Mesothelial cell of epicardium (in vitro differentiated cells): ENCODE data around the gene GABRB3. TPM values are rescaled to one million over a fixed set of nuclear protein-coding genes. Genes with fewer than 3 reads are reported as not detected.

Experiments used
- DNase-seq, 2 experiments: peaks; one replicate each; pipeline ENCODE4 v3.0.0; 2021; ENCODE audit warnings: low spot score in 2 of 2; ENCODE audit not compliant: unreplicated experiment in 2 of 2
- H3K27ac Mint-ChIP-seq: 2 replicates; pipeline ENCODE4 v1.8.0; 2021; ENCODE audit warnings: mixed read lengths
- H3K27me3 Mint-ChIP-seq: 2 replicates; pipeline ENCODE4 v1.8.0; 2021; ENCODE audit warnings: low read depth, mixed read lengths
- H3K36me3 Mint-ChIP-seq: 2 replicates; pipeline ENCODE4 v1.8.0; 2021; ENCODE audit warnings: mixed read lengths
- H3K4me1 Mint-ChIP-seq: 2 replicates; pipeline ENCODE4 v1.8.0; 2021; ENCODE audit warnings: mixed read lengths
- H3K4me3 Mint-ChIP-seq: 2 replicates; pipeline ENCODE4 v1.8.0; 2021; ENCODE audit warnings: mild to moderate bottlenecking, moderate library complexity, mixed read lengths
- H3K9me3 Mint-ChIP-seq: 2 replicates; pipeline ENCODE4 v1.8.0; 2021; ENCODE audit warnings: mixed read lengths
- total RNA-seq: library from RNA; stranded (reverse); gene quantifications from 3 replicates; pipeline ENCODE4 v1.2.1, GENCODE V29; 2021
- TF ChIP-seq, protein P1 (sequence below): fragments of 200-600 bp; sonication (generic); IDR thresholded peaks from one replicate; pipeline ENCODE4 v1.5.0; 2021; ENCODE audit warnings: antibody characterized with exemption; ENCODE audit not compliant: unreplicated experiment

Gene GABRB3
- total RNA-seq, 1 donor from 2014 or later = 3.4 TPM

DNA sequence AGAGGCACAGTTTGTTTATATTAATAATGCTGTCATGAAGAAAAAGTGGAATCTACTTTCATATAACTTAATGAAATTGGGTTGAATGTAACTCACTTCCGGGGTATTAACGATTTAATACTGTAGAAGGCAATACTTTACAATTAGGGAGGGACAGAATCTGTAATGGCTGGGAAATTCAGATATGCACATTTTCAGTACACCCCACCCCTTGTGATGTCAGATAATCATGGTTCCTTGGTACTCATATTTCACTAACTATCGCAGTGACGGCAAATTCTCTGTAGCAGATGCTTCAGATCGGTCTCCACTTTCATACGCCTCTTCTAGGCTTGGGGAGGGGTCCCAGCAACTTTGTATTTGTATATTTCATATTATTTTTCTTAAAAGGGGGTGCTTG is 207.3 kb downstream of the GABRB3 start:
- Mint-ChIP-seq H3K27ac (no peak overlapping the region), H3K9me3 (no peaks in the 10 kb centered on the region), H3K27me3 (no peaks in the 10 kb centered on the region), H3K4me1 (peaks cover 14% of the 10 kb centered on the region), H3K4me3 (no peak overlapping the region), H3K36me3 (no peaks in the 10 kb centered on the region)
- no peak for DNase-seq
- TF ChIP-seq, protein P1, sequence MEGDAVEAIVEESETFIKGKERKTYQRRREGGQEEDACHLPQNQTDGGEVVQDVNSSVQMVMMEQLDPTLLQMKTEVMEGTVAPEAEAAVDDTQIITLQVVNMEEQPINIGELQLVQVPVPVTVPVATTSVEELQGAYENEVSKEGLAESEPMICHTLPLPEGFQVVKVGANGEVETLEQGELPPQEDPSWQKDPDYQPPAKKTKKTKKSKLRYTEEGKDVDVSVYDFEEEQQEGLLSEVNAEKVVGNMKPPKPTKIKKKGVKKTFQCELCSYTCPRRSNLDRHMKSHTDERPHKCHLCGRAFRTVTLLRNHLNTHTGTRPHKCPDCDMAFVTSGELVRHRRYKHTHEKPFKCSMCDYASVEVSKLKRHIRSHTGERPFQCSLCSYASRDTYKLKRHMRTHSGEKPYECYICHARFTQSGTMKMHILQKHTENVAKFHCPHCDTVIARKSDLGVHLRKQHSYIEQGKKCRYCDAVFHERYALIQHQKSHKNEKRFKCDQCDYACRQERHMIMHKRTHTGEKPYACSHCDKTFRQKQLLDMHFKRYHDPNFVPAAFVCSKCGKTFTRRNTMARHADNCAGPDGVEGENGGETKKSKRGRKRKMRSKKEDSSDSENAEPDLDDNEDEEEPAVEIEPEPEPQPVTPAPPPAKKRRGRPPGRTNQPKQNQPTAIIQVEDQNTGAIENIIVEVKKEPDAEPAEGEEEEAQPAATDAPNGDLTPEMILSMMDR = no peak

GRCh38 chr15:26564361-26564760 is 208.5 kb downstream of the GABRB3 start:
- no peaks in the 10 kb centered on the region for H3K36me3 Mint-ChIP-seq
- no peaks in the 10 kb centered on the region for H3K9me3 Mint-ChIP-seq
- no peak for DNase-seq
- peaks cover 14% of the 10 kb centered on the region for H3K4me1 Mint-ChIP-seq
- no peaks in the 10 kb centered on the region for H3K27me3 Mint-ChIP-seq
- TF ChIP-seq, protein P1 = no peak
- no peak overlapping the region for H3K27ac Mint-ChIP-seq
- no peak overlapping the region for H3K4me3 Mint-ChIP-seq

DNA sequence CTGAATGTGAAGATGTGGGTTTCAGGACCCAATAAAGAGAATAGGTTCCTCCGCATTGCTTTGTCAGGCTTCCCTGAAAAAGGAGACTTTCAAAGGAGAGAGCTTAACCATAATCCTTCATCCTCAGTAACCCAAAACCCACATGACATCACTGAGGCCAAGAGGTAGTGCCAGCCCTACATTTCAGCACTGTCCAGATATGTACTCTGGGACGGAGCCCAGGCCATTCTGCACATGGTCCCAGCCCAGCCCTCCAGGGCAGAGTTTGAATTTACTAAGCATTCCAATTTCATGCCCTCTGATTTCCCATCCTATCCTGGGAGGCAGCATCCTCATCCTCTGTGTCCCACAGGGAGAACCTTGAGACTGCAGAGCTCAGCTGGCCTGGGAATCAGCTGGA is 210.5 kb downstream of the GABRB3 start:
- Mint-ChIP-seq H3K4me3 (no peak overlapping the region), H3K36me3 (no peaks in the 10 kb centered on the region), H3K9me3 (no peaks in the 10 kb centered on the region), H3K27ac (no peak overlapping the region), H3K27me3 (no peaks in the 10 kb centered on the region), H3K4me1 (peaks cover 14% of the 10 kb centered on the region)
- DNase-seq = no peak
- TF ChIP-seq, protein P1 = no peak

DNA sequence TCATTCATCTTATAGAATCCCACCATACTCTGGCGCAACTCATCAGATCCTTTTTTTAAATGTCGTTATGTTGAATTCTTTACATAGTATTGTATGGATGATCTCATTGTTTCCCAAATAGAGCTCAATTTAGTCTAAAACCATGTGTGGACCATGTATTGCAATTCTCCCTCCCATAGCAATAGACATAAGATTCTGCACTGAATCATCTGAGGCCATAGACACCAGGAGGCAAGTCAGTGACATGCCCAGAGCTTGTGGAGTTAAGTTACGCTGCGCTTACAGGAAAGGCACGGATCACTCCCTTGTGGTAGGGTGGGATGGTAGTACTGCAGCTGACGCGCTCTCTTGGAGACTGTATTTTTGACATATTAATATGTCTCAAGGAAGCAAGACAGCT is 211.0 kb downstream of the GABRB3 start:
- TF ChIP-seq, protein P1 = no peak
- no peaks in the 10 kb centered on the region for H3K9me3 Mint-ChIP-seq
- H3K27me3 Mint-ChIP-seq = no peaks in the 10 kb centered on the region
- H3K27ac Mint-ChIP-seq = no peak overlapping the region
- DNase-seq = no peak
- no peaks in the 10 kb centered on the region for H3K36me3 Mint-ChIP-seq
- H3K4me1 Mint-ChIP-seq = peaks cover 14% of the 10 kb centered on the region
- no peak overlapping the region for H3K4me3 Mint-ChIP-seq

- Mint-ChIP-seq H3K4me1 (peaks cover 14% of the 10 kb centered on the region), H3K4me3 (no peak overlapping the region), H3K27ac (no peak overlapping the region), H3K27me3 (no peaks in the 10 kb centered on the region), H3K36me3 (no peaks in the 10 kb centered on the region), H3K9me3 (peaks cover 3% of the 10 kb centered on the region)
- DNase-seq = no peak
- TF ChIP-seq, protein P1 = no peak
Observed at GRCh38 chr15:26561130-26561529, 211.7 kb downstream of the GABRB3 start.

DNA sequence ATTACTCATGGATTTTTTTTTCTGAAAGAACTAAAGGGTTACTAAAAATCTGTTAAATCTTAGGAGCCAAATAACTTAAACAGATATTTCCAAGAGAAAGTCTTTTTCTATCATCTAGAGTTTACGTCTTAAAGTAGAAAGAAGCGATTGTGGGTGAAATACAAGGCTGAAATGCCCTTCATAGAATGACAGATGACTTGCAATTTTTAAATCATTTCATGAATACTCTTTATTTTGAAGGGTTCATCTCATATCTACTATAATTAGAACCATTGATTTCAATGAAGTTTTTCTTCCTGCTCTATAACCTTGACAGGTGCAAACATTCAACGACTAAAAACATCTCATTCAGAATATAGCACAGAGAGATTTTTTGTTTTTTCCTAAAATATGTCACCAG is 217.0 kb downstream of the GABRB3 start:
- Mint-ChIP-seq H3K27ac (no peak overlapping the region), H3K36me3 (no peaks in the 10 kb centered on the region), H3K4me3 (no peak overlapping the region), H3K9me3 (peaks cover 3% of the 10 kb centered on the region), H3K27me3 (no peaks in the 10 kb centered on the region), H3K4me1 (peaks cover 3% of the 10 kb centered on the region)
- TF ChIP-seq, protein P1 = no peak
- no peak for DNase-seq
